Measurements from ENCODE around the gene PPP2R1B. TPM values are rescaled to one million over a fixed set of nuclear protein-coding genes. Genes with fewer than 3 reads are reported as not detected.

Gene PPP2R1B
- polyA plus RNA-seq, 1 donor (not counting 4 experiments of a cell fraction or from before 2014, with no cell fraction given) = 33.6 TPM

- Histone ChIP-seq H3K27me3 (ENCODE audit: control insufficient read depth, extremely low read depth, insufficient read depth, low read length) (no peaks in the 10 kb centered on the region), H3K9ac (ENCODE audit: control insufficient read depth, extremely low read depth, insufficient read depth, low read length) (no peak overlapping the region), H3K4me1 (ENCODE audit: control insufficient read depth, extremely low read depth, insufficient read depth, low read length) (no peaks in the 10 kb centered on the region), H3K27ac (ENCODE audit: control insufficient read depth, insufficient read depth, low read length) (no peak overlapping the region), H4K20me1 (ENCODE audit: control insufficient read depth, extremely low read depth, insufficient read depth, low read length) (no peaks in the 10 kb centered on the region), H3K4me3 (ENCODE audit: control insufficient read depth in 2 of 3, extremely low read depth in 1 of 3, insufficient read depth in 2 of 3, low read depth in 1 of 3, low read length in 3 of 3) (no peak overlapping the region), H3K36me3 (ENCODE audit: control insufficient read depth in 2 of 2, extremely low read depth in 1 of 2, insufficient read depth in 2 of 2, low read length in 2 of 2) (peaks cover 4 to 6% of the 10 kb centered on the region in 2 experiments), H3K9me3 (ENCODE audit: control insufficient read depth, low read depth, low read length) (no peaks in the 10 kb centered on the region), H2AFZ (ENCODE audit: control insufficient read depth, low read length) (no peak overlapping the region), H3K79me2 (ENCODE audit: control insufficient read depth, insufficient read depth, low read length) (no peaks in the 10 kb centered on the region), H3K9me1 (ENCODE audit: control insufficient read depth, extremely low read depth, insufficient read depth, low read length) (no peaks in the 10 kb centered on the region), H3K4me2 (ENCODE audit: control insufficient read depth, extremely low read depth, insufficient read depth, low read depth, low read length) (no peak overlapping the region)
- TF ChIP-seq EZH2 (IDR thresholded peaks at IDR 0.05; ENCODE audit: low read length) (no peak), CTCF (optimal IDR thresholded peaks at IDR 0.05 in 1 of 3, IDR thresholded peaks at IDR 0.05 in 1 of 3, conservative IDR thresholded peaks at IDR 0.05 in 1 of 3; ENCODE audit: extremely low read depth in 1 of 3, insufficient read depth in 2 of 3, low read length in 3 of 3) (no peak)
- dilution Hi-C loops (cut with MboI; ENCODE audit: extremely low pct_ligation_motif_present, low sequenced_read_pairs) = no loop called here
- no peak for DNase-seq (ENCODE audit: low read depth, low spot score)
- FAIRE-seq = no peak
These were observed 46.0 kb upstream of the PPP2R1B start for GRCh38 chr11:111812211-111812610.

- H3K9me3 ChIP-seq (ENCODE audit: control insufficient read depth, low read depth, low read length) = no peaks in the 10 kb centered on the region
- H3K79me2 ChIP-seq (ENCODE audit: control insufficient read depth, insufficient read depth, low read length) = no peaks in the 10 kb centered on the region
- H3K36me3 ChIP-seq (ENCODE audit: control insufficient read depth in 2 of 2, extremely low read depth in 1 of 2, insufficient read depth in 2 of 2, low read length in 2 of 2) = peaks cover 4 to 7% of the 10 kb centered on the region in 2 experiments
- H3K27ac ChIP-seq (ENCODE audit: control insufficient read depth, insufficient read depth, low read length) = no peak overlapping the region
- H3K9me1 ChIP-seq (ENCODE audit: control insufficient read depth, extremely low read depth, insufficient read depth, low read length) = no peaks in the 10 kb centered on the region
- H2AFZ ChIP-seq (ENCODE audit: control insufficient read depth, low read length) = no peak overlapping the region
- no peak for DNase-seq (ENCODE audit: low read depth, low spot score)
- no peak overlapping the region for H3K4me3 ChIP-seq (ENCODE audit: control insufficient read depth in 2 of 3, extremely low read depth in 1 of 3, insufficient read depth in 2 of 3, low read depth in 1 of 3, low read length in 3 of 3)
- H3K4me1 ChIP-seq (ENCODE audit: control insufficient read depth, extremely low read depth, insufficient read depth, low read length) = no peaks in the 10 kb centered on the region
- TF ChIP-seq EZH2 (IDR thresholded peaks at IDR 0.05; ENCODE audit: low read length) (no peak), CTCF (optimal IDR thresholded peaks at IDR 0.05 in 1 of 3, IDR thresholded peaks at IDR 0.05 in 1 of 3, conservative IDR thresholded peaks at IDR 0.05 in 1 of 3; ENCODE audit: extremely low read depth in 1 of 3, insufficient read depth in 2 of 3, low read length in 3 of 3) (no peak)
- dilution Hi-C loops (cut with MboI; ENCODE audit: extremely low pct_ligation_motif_present, low sequenced_read_pairs) = no loop called here
- no peaks in the 10 kb centered on the region for H4K20me1 ChIP-seq (ENCODE audit: control insufficient read depth, extremely low read depth, insufficient read depth, low read length)
- no peak overlapping the region for H3K9ac ChIP-seq (ENCODE audit: control insufficient read depth, extremely low read depth, insufficient read depth, low read length)
- no peaks in the 10 kb centered on the region for H3K27me3 ChIP-seq (ENCODE audit: control insufficient read depth, extremely low read depth, insufficient read depth, low read length)
- FAIRE-seq = no peak
- no peak overlapping the region for H3K4me2 ChIP-seq (ENCODE audit: control insufficient read depth, extremely low read depth, insufficient read depth, low read depth, low read length)
These were observed 45.3 kb upstream of the PPP2R1B start for GRCh38 chr11:111811445-111811844.
